ENCODE measurements around the gene NTRK1. TPM values are rescaled to one million over a fixed set of nuclear protein-coding genes. Genes with fewer than 3 reads are reported as not detected.

Gene NTRK1
- total and polyA plus RNA-seq, 2 donors (not counting 1 experiment from before 2014, with no cell fraction given) = not detected

- H3K4me3 Mint-ChIP-seq = no peak overlapping the region
- Histone ChIP-seq H2AFZ (ENCODE audit: insufficient read depth, low read depth, low read length, poor library complexity, severe bottlenecking) (no peak overlapping the region), H3K4me3 (ENCODE audit: control extremely low read depth in 1 of 5, extremely low read depth in 1 of 5, insufficient read depth in 1 of 5, low read depth in 2 of 5, low read length in 4 of 5) (no peak overlapping the region), H3K9ac (ENCODE audit: low read length) (no peak overlapping the region), H3K79me2 (ENCODE audit: control insufficient read depth, insufficient read depth, low read length) (no peaks in the 10 kb centered on the region), H3K9me3 (ENCODE audit: control extremely low read depth in 1 of 3, control insufficient read depth in 2 of 3, insufficient read depth in 1 of 3, low read length in 2 of 3) (no peaks in the 10 kb centered on the region), H3K4me2 (replicated peaks; ENCODE audit: low read depth, low read length, poor library complexity, severe bottlenecking) (no peak overlapping the region), H3K27me3 (replicated peaks in 1 of 4; ENCODE audit: control extremely low read depth in 1 of 4, control insufficient read depth in 3 of 4, insufficient read depth in 4 of 4, low read length in 3 of 4) (peaks cover 0 to 21% (median 1%) of the 10 kb centered on the region in 4 experiments), H3K36me3 (replicated peaks in 1 of 2; ENCODE audit: control extremely low read depth in 1 of 2, control insufficient read depth in 1 of 2, extremely low read depth in 1 of 2, insufficient read depth in 2 of 2, low read length in 1 of 2) (no peaks in the 10 kb centered on the region), H3K27ac (ENCODE audit: low read length in 2 of 2) (no peak overlapping the region), H4K20me1 (ENCODE audit: control insufficient read depth, insufficient read depth, low read length, poor library complexity, severe bottlenecking) (no peaks in the 10 kb centered on the region), H3K4me1 (ENCODE audit: control insufficient read depth in 2 of 2, insufficient read depth in 2 of 2, low read length in 2 of 2) (no peaks in the 10 kb centered on the region)
- intact Hi-C loops (cut with micrococcal nuclease) = no loop called here
- no peak for ATAC-seq (ENCODE audit: low read depth)
- ChIA-PET CTCF (interaction anchor here (1.5 kb wide), 1 partner anchor 12 kb away, joined by 3 read pairs; no protein-coding TSS in a partner anchor), POLR2A (no interaction called here)
- TF ChIP-seq, protein P1, sequence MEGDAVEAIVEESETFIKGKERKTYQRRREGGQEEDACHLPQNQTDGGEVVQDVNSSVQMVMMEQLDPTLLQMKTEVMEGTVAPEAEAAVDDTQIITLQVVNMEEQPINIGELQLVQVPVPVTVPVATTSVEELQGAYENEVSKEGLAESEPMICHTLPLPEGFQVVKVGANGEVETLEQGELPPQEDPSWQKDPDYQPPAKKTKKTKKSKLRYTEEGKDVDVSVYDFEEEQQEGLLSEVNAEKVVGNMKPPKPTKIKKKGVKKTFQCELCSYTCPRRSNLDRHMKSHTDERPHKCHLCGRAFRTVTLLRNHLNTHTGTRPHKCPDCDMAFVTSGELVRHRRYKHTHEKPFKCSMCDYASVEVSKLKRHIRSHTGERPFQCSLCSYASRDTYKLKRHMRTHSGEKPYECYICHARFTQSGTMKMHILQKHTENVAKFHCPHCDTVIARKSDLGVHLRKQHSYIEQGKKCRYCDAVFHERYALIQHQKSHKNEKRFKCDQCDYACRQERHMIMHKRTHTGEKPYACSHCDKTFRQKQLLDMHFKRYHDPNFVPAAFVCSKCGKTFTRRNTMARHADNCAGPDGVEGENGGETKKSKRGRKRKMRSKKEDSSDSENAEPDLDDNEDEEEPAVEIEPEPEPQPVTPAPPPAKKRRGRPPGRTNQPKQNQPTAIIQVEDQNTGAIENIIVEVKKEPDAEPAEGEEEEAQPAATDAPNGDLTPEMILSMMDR (IDR thresholded peaks at IDR 0.05) = no peak
- no peak for TF ChIP-seq EZH2 (IDR thresholded peaks at IDR 0.05; ENCODE audit: borderline replicate concordance, insufficient read depth, low read depth, low read length, poor library complexity, severe bottlenecking)
- DNase-seq = no peak
- no peaks in the 10 kb centered on the region for H3K9me3 Mint-ChIP-seq (ENCODE audit: insufficient read depth)
- no peaks in the 10 kb centered on the region for H3K4me1 Mint-ChIP-seq
- peaks cover 34% of the 10 kb centered on the region for H3K27me3 Mint-ChIP-seq
- WGBS (ENCODE audit: insufficient coverage) = 83% methylated on average over 3 of the region's 5 CpGs
- no peak overlapping the region for H3K27ac Mint-ChIP-seq
Measured at GRCh38 chr1:156874142-156874541, 13.5 kb downstream of the NTRK1 start.

GRCh38 chr1:156874572-156875340, 14.1 kb downstream of the NTRK1 start:
- Histone ChIP-seq H3K4me1 (ENCODE audit: control insufficient read depth in 2 of 2, insufficient read depth in 2 of 2, low read length in 2 of 2) (no peaks in the 10 kb centered on the region), H3K4me2 (replicated peaks; ENCODE audit: low read depth, low read length, poor library complexity, severe bottlenecking) (no peak overlapping the region), H3K9ac (ENCODE audit: low read length) (no peak overlapping the region), H2AFZ (ENCODE audit: insufficient read depth, low read depth, low read length, poor library complexity, severe bottlenecking) (no peak overlapping the region), H4K20me1 (ENCODE audit: control insufficient read depth, insufficient read depth, low read length, poor library complexity, severe bottlenecking) (no peaks in the 10 kb centered on the region), H3K36me3 (replicated peaks in 1 of 2; ENCODE audit: control extremely low read depth in 1 of 2, control insufficient read depth in 1 of 2, extremely low read depth in 1 of 2, insufficient read depth in 2 of 2, low read length in 1 of 2) (no peaks in the 10 kb centered on the region), H3K27me3 (replicated peaks in 1 of 4; ENCODE audit: control extremely low read depth in 1 of 4, control insufficient read depth in 3 of 4, insufficient read depth in 4 of 4, low read length in 3 of 4) (peaks cover 0 to 21% (median 1%) of the 10 kb centered on the region in 4 experiments), H3K4me3 (ENCODE audit: control extremely low read depth in 1 of 5, extremely low read depth in 1 of 5, insufficient read depth in 1 of 5, low read depth in 2 of 5, low read length in 4 of 5) (no peak overlapping the region), H3K79me2 (ENCODE audit: control insufficient read depth, insufficient read depth, low read length) (no peaks in the 10 kb centered on the region), H3K9me3 (ENCODE audit: control extremely low read depth in 1 of 3, control insufficient read depth in 2 of 3, insufficient read depth in 1 of 3, low read length in 2 of 3) (no peaks in the 10 kb centered on the region), H3K27ac (ENCODE audit: low read length in 2 of 2) (no peak overlapping the region)
- Mint-ChIP-seq H3K9me3 (ENCODE audit: insufficient read depth) (no peaks in the 10 kb centered on the region), H3K4me3 (no peak overlapping the region), H3K4me1 (no peaks in the 10 kb centered on the region), H3K27ac (no peak overlapping the region), H3K27me3 (peaks cover 31% of the 10 kb centered on the region)
- CTCF ChIA-PET = interaction anchor here (0.6 kb wide), 1 partner anchor 24 kb away, joined by 3 read pairs; no protein-coding TSS in a partner anchor
- intact Hi-C loops (cut with micrococcal nuclease) = no loop called here
- ATAC-seq (ENCODE audit: low read depth) (no peak), DNase-seq (no peak)
- TF ChIP-seq, protein P1 (IDR thresholded peaks at IDR 0.05) = no peak
- TF ChIP-seq EZH2 (IDR thresholded peaks at IDR 0.05; ENCODE audit: borderline replicate concordance, insufficient read depth, low read depth, low read length, poor library complexity, severe bottlenecking) = no peak
- POLR2A ChIA-PET = no interaction called here
- 85% methylated on average over 13 of the region's 16 CpGs for WGBS (ENCODE audit: insufficient coverage)

All from B cell (primary cell).